HG03066 (cell line): ENCODE measurements around the gene OIP5.
"Not testable (repeated sequence)": the region's sequence is repeated elsewhere in the genome, so short reads cannot be mapped to it uniquely, and the experiment has no call there.

Source experiments
- ATAC-seq: cut with Tn5 transposase; IDR thresholded peaks from one replicate; pipeline ENCODE4 v1.9.1; 2021; ENCODE audit warnings: low read depth; ENCODE audit not compliant: unreplicated experiment

The OIP5 gene

DNA sequence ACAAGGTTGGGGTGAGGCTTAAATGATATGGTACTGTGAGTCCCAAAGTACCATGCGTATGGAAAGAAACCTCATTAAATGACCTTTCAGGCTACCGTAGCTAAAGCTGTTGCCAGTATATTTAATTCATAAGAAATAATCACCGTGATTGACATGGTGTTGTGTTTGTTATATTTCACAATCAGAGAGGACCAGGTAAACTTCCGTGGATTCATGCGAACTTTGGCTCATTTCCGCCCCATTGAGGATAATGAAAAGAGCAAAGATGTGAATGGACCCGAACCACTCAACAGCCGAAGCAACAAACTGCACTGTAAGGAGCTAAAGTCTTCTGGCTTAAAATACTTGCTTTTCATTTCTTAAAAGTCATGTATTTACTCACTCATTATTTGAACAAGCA is 69.8 kb downstream of the OIP5 start:
- no peak for ATAC-seq

DNA sequence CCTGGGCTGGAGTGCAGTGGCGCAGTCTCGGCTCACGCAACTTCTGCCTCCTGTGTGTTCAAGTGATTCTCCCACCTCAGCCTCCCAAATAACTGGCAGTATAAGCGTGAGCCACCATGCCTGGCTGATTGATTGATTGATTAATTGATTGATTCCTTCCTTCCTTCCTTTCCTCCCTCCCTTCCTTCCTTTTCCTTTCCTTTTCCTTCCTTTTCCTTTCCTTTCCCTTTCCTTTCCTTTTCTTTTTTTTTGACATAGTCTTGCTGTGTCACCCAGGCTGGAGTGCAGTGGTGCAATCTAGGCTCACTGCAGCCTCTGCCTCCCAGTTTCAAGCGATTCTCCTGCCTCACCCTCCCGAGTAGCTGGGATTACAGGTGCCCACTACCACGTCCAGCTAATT is 71.5 kb downstream of the OIP5 start:
- not testable (repeated sequence) for ATAC-seq

DNA sequence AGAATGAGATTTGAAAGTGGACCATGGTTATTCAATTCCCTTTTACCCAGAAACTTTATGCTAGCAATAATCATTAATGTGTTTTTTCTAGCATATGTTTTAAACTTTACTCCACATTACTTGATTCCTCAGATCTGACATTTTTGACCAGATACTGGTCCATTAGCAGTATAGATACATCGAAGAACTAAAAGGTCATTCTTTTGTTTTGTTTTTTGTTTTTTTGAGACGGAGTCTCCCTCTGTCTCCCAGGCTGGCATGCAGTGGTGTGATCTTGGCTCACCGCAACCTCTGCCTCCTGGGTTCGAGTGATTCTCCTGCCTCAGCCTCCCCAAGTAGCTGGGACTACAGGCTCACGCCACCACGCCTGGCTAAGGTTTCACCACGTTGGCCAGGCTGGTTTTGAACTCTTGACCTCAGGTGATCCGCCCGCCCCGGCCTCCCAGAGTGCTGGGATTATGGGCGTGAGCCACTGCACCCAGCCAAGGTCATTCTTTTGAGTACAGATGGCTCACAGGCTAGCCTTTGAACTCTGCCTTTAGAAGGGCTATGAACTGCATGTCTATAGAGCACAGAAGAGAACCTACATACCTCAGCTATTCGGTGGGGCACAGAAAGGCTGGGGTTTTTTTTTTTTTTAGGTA is 72.7 kb downstream of the OIP5 start:
- ATAC-seq: no peak
